Mesenchymal stem cell (in vitro differentiated cells and primary cell): Measurements from ENCODE around the gene VWA3A.

Experiments
- DNase-seq: peaks from one replicate; pipeline ENCODE4 v3.0.0-alpha.2; 2013
- H2AFZ ChIP-seq: one replicate; pipeline ENCODE4 v1.6.1; 2013; ENCODE audit warnings: low read depth, mild to moderate bottlenecking, control low read depth, inconsistent platforms, low read length, moderate library complexity
- H2AK5ac ChIP-seq: 2 replicates; pipeline ENCODE4 v1.6.1; 2013; ENCODE audit warnings: low read length, moderate library complexity, mild to moderate bottlenecking, inconsistent platforms; ENCODE audit not compliant: severe bottlenecking
- H2BK120ac ChIP-seq: one replicate; pipeline ENCODE4 v1.6.1; 2013; ENCODE audit warnings: low read depth, mild to moderate bottlenecking, inconsistent platforms, low read length, moderate library complexity
- H2BK12ac ChIP-seq, 2 experiments: one replicate each; pipeline ENCODE4 v1.6.1; 2013; ENCODE audit warnings: inconsistent platforms in 2 of 2, low read length in 2 of 2, mild to moderate bottlenecking in 2 of 2, moderate library complexity in 2 of 2, control low read depth in 1 of 2
- H2BK15ac ChIP-seq: one replicate; pipeline ENCODE4 v1.6.1; 2013; ENCODE audit warnings: mild to moderate bottlenecking, low read depth, inconsistent platforms; ENCODE audit not compliant: poor library complexity, severe bottlenecking
- H2BK5ac ChIP-seq: 2 replicates; pipeline ENCODE4 v1.6.1; 2013; ENCODE audit warnings: low read depth, mild to moderate bottlenecking, low read length, control low read depth, inconsistent platforms; ENCODE audit not compliant: poor library complexity, severe bottlenecking
- H3K14ac ChIP-seq, 2 experiments: one replicate each; pipeline ENCODE4 v1.6.1; 2013; ENCODE audit warnings: inconsistent platforms in 2 of 2, low read length in 2 of 2, control low read depth in 1 of 2, mild to moderate bottlenecking in 1 of 2, moderate library complexity in 1 of 2
- H3K18ac ChIP-seq, 2 experiments: one replicate each; pipeline ENCODE4 v1.6.1; 2013; ENCODE audit warnings: inconsistent platforms in 2 of 2, low read length in 2 of 2, control low read depth in 1 of 2, low read depth in 1 of 2, mild to moderate bottlenecking in 1 of 2
- H3K23ac ChIP-seq, 2 experiments: one replicate each; pipeline ENCODE4 v1.6.1; 2013; ENCODE audit warnings: inconsistent platforms in 2 of 2, low read length in 2 of 2, mild to moderate bottlenecking in 2 of 2, moderate library complexity in 2 of 2, control low read depth in 1 of 2
- H3K27ac ChIP-seq: 2 replicates; pipeline ENCODE4 v1.5.1; 2013; ENCODE audit warnings: mild to moderate bottlenecking, moderate library complexity, low read length, control low read depth, inconsistent platforms; ENCODE audit not compliant: poor library complexity, severe bottlenecking
- H3K27me3 ChIP-seq, 2 experiments: 2 replicates each; pipeline versions ENCODE4 v1.6.1 to v1.7.0; 2013; ENCODE audit warnings: low read length in 2 of 2, mild to moderate bottlenecking in 2 of 2, moderate library complexity in 2 of 2, control low read depth in 1 of 2, inconsistent platforms in 1 of 2; ENCODE audit not compliant: control insufficient read depth in 1 of 2, insufficient read depth in 1 of 2
- H3K36me3 ChIP-seq, 2 experiments: 2 replicates each; pipeline versions ENCODE4 v1.6.1 to v1.7.0; 2013; ENCODE audit warnings: low read length in 2 of 2, control low read depth in 1 of 2, inconsistent platforms in 1 of 2, low read depth in 1 of 2, mild to moderate bottlenecking in 1 of 2; ENCODE audit not compliant: insufficient read depth in 2 of 2, control insufficient read depth in 1 of 2
- H3K4ac ChIP-seq, 2 experiments: one replicate each; pipeline ENCODE4 v1.6.1; 2013; ENCODE audit warnings: inconsistent platforms in 2 of 2, low read length in 2 of 2, mild to moderate bottlenecking in 2 of 2, moderate library complexity in 2 of 2, control low read depth in 1 of 2, low read depth in 1 of 2
- H3K4me1 ChIP-seq: 2 replicates; pipeline ENCODE4 v1.6.1; 2013; ENCODE audit warnings: low read depth, low read length, control low read depth; ENCODE audit not compliant: control insufficient read depth, insufficient read depth
- H3K4me2 ChIP-seq: 2 replicates; pipeline ENCODE4 v1.6.1; 2013; ENCODE audit warnings: low read length, mild to moderate bottlenecking, inconsistent platforms; ENCODE audit not compliant: poor library complexity, severe bottlenecking
- H3K4me3 ChIP-seq, 2 experiments: 2 replicates each; pipeline versions ENCODE4 v1.5.1 to v1.7.0; 2013; ENCODE audit warnings: low read length in 2 of 2, mild to moderate bottlenecking in 2 of 2, control low read depth in 1 of 2, low read depth in 1 of 2; ENCODE audit not compliant: insufficient read depth in 1 of 2
- H3K79me1 ChIP-seq: replicated peaks from 2 replicates; pipeline ENCODE4 v1.6.1; 2013; ENCODE audit warnings: mild to moderate bottlenecking, control low read depth, low read length, inconsistent platforms; ENCODE audit not compliant: poor library complexity, severe bottlenecking
- H3K9ac ChIP-seq: 2 replicates; pipeline ENCODE4 v1.7.0; 2013; ENCODE audit warnings: mild to moderate bottlenecking, low read length, moderate library complexity
- H3K9me3 ChIP-seq: 2 replicates; pipeline ENCODE4 v1.7.0; 2013; ENCODE audit warnings: mild to moderate bottlenecking, low read length; ENCODE audit not compliant: control insufficient read depth
- H4K8ac ChIP-seq: one replicate; pipeline ENCODE4 v1.6.1; 2013; ENCODE audit warnings: inconsistent platforms, mild to moderate bottlenecking, low read length, moderate library complexity
- H4K91ac ChIP-seq: one replicate; pipeline ENCODE4 v1.6.1; 2013; ENCODE audit warnings: mild to moderate bottlenecking, low read length, inconsistent platforms
- WGBS: methylation state at CpG from one replicate; pipeline ENCODE4 v1.1.7; 2013; ENCODE audit warnings: mixed read lengths; 5-methylcytosine and 5-hydroxymethylcytosine counted together

Gene VWA3A

DNA sequence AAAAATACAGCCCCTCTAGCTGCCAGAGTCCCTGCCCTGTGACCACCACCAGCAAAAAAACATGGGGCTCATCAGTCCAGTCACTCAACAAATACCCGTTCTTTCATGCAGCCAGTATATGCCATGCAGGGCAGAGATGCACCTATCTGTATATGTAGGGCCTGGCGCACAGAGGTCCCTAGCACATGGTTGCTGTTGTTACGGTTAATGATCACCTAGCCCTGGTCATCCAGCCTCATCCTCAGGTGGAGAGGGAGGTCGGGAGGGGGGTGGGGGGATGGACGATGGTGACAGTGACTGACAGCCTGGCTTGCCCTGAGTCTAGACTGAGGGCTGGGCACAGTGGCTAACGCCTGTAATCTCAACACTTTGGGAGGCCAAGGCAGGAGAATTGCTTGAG is 71.5 kb downstream of the VWA3A start:
- Histone ChIP-seq H2BK12ac (no peak overlapping the region), H3K27me3 (peaks cover 47% of the 10 kb centered on the region in 2 experiments), H3K27ac (no peak overlapping the region), H3K36me3 (no peaks in the 10 kb centered on the region), H2BK5ac (no peak overlapping the region), H2BK15ac (no peak overlapping the region), H3K14ac (no peak overlapping the region), H3K4me1 (peaks cover 4% of the 10 kb centered on the region), H3K4me2 (no peak overlapping the region), H3K4me3 (no peak overlapping the region), H2BK120ac (no peak overlapping the region), H3K18ac (no peak overlapping the region), H4K8ac (no peak overlapping the region), H2AK5ac (no peak overlapping the region), H3K4ac (no peak overlapping the region), H3K79me1 (no peaks in the 10 kb centered on the region), H3K23ac (no peak overlapping the region), H3K9me3 (peaks cover 11% of the 10 kb centered on the region), H4K91ac (no peak overlapping the region), H2AFZ (no peak overlapping the region), H3K9ac (no peak overlapping the region)
- 92% methylated on average over 6 of the region's 6 CpGs for WGBS
- DNase-seq, result no peak

DNA sequence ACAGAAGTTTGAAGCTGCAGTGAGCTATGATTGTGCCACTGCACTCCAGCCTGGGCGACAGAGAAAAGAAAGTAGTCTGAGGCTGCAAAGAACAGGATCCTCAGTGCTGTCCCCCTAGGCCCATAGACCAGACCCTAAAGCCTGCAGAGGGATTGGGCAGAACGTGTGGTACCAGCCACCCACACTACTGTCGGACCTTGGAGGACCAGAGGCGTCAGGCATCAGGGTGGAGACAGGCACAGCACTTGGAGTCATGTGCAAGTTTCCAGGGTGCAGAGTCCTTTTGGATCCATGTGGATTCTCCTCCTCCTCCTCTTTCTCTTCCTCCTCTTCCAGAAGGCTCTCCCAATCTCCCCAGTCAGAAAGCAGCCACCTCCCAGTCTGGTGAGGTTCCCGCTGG is 72.1 kb downstream of the VWA3A start:
- Histone ChIP-seq H2BK5ac (no peak overlapping the region), H3K27ac (no peak overlapping the region), H3K4me2 (no peak overlapping the region), H2BK120ac (no peak overlapping the region), H2BK15ac (no peak overlapping the region), H3K9me3 (peaks cover 11% of the 10 kb centered on the region), H4K8ac (no peak overlapping the region), H3K79me1 (no peaks in the 10 kb centered on the region), H3K23ac (no peak overlapping the region), H3K36me3 (no peaks in the 10 kb centered on the region), H2BK12ac (no peak overlapping the region), H2AK5ac (no peak overlapping the region), H3K27me3 (peaks cover 46 to 47% of the 10 kb centered on the region in 2 experiments), H3K14ac (no peak overlapping the region), H3K18ac (no peak overlapping the region), H3K9ac (no peak overlapping the region), H2AFZ (no peak overlapping the region), H4K91ac (no peak overlapping the region), H3K4me1 (peaks cover 4% of the 10 kb centered on the region), H3K4me3 (no peak overlapping the region), H3K4ac (no peak overlapping the region)
- DNase-seq, result no peak
- 89% methylated on average over 5 of the region's 5 CpGs for WGBS

DNA sequence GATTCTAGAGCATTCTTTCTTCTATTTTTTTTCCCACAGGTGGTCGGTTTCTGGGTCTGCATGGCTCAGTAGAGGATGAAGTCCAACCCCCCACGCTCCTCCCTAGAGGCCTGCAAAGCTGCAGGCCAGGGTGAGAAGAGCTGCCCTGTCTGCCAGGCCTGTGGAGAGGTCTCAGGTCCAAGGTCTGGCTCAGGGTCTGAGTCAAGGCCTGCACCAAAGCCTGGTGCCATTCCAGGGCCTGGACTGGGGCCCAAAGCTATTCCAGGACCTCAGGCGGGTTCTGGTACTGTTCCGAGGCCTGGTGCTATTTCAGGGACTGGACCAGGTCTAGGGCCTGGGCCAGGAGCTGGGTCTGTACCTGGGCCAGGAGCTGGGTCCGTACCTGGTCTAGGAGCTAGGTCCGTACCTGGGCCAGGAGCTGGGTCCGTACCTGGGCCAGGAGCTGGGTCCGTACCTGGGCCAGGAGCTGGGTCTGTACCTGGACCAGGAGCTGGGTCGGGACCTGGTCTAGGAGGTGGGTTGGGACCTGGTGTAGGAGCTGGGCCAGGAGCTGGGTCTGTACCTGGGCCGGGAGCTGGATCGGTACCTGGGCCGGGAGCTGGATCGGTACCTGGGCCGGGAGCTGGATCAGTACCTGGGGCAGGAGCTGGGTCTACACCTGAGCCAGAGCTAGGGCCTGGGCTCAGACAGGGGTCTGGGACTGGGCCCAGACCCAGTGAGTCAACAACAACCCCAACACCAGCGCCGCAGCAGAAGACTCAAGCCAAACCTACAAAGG is 73.4 kb downstream of the VWA3A start:
- Histone ChIP-seq H2AFZ (no peak overlapping the region), H3K23ac (no peak overlapping the region), H2BK5ac (no peak overlapping the region), H4K91ac (no peak overlapping the region), H3K27me3 (peaks cover 34 to 39% of the 10 kb centered on the region in 2 experiments), H3K14ac (no peak overlapping the region), H2BK12ac (no peak overlapping the region), H3K4me1 (peaks cover 4% of the 10 kb centered on the region), H3K4ac (no peak overlapping the region), H3K9me3 (peaks cover 11% of the 10 kb centered on the region), H3K27ac (no peak overlapping the region), H3K4me3 (no peak overlapping the region), H4K8ac (no peak overlapping the region), H3K79me1 (no peaks in the 10 kb centered on the region), H3K9ac (no peak overlapping the region), H2BK15ac (no peak overlapping the region), H2AK5ac (no peak overlapping the region), H2BK120ac (no peak overlapping the region), H3K18ac (no peak overlapping the region), H3K4me2 (no peak overlapping the region), H3K36me3 (no peaks in the 10 kb centered on the region)
- WGBS, result 86% methylated on average over 15 of the region's 16 CpGs
- no peak for DNase-seq

DNA sequence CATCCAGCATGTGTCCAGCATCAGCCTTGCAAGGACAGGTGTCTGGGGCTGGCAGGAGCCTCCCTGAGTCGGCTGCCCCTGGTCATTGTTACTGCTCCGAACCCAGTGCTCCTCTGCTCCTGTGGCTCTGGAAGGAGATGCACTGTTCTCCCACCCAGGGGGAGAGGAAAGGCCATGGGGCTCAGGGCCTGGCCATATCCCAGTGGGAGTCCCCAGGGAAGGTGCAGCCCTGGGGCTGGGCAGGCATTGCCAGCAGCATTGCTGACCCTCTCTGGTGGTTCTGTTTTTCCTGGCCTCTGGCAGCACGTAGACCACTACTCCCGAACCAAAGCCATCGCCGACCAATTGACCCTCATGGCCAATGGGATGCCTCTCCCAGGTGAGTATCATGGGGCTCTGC is 79.6 kb downstream of the VWA3A start:
- no peak overlapping the region for H3K4me3 ChIP-seq
- H4K8ac ChIP-seq, result no peak overlapping the region
- no peak overlapping the region for H3K9ac ChIP-seq
- no peaks in the 10 kb centered on the region for H3K4me1 ChIP-seq
- WGBS, result 83% methylated on average over 6 of the region's 6 CpGs
- H3K18ac ChIP-seq, result no peak overlapping the region
- no peak overlapping the region for H3K4ac ChIP-seq
- peaks cover 6 to 13% of the 10 kb centered on the region in 2 experiments for H3K27me3 ChIP-seq
- H2AK5ac ChIP-seq, result no peak overlapping the region
- no peak overlapping the region for H2BK5ac ChIP-seq
- H3K14ac ChIP-seq, result no peak overlapping the region
- no peak overlapping the region for H2BK120ac ChIP-seq
- no peak for DNase-seq
- no peak overlapping the region for H3K4me2 ChIP-seq
- no peak overlapping the region for H2AFZ ChIP-seq
- H3K9me3 ChIP-seq, result no peaks in the 10 kb centered on the region
- no peak overlapping the region for H4K91ac ChIP-seq
- H3K23ac ChIP-seq, result no peak overlapping the region
- no peak overlapping the region for H2BK15ac ChIP-seq
- H3K79me1 ChIP-seq, result no peaks in the 10 kb centered on the region
- no peak overlapping the region for H2BK12ac ChIP-seq
- no peak overlapping the region for H3K27ac ChIP-seq
- H3K36me3 ChIP-seq, result no peaks in the 10 kb centered on the region
